Fibroblast of pulmonary artery (primary cell): ENCODE data around the gene RIN3.

Source experiments
- DNase-seq: peaks from one replicate; pipeline ENCODE4 v3.0.0-alpha.2; 2010; ENCODE audit warnings: low read depth
- H3K4me3 ChIP-seq: replicated peaks from 2 replicates; pipeline ENCODE4 v1.5.1; 2011; ENCODE audit warnings: low read depth, mild to moderate bottlenecking, control low read depth, low read length, moderate library complexity
- TF ChIP-seq, protein P1 (sequence below): IDR thresholded peaks from 2 replicates; pipeline ENCODE4 v1.5.1; 2011; ENCODE audit warnings: mild to moderate bottlenecking, control low read depth, low read length, inconsistent platforms; ENCODE audit errors: missing control alignments

The RIN3 gene

DNA sequence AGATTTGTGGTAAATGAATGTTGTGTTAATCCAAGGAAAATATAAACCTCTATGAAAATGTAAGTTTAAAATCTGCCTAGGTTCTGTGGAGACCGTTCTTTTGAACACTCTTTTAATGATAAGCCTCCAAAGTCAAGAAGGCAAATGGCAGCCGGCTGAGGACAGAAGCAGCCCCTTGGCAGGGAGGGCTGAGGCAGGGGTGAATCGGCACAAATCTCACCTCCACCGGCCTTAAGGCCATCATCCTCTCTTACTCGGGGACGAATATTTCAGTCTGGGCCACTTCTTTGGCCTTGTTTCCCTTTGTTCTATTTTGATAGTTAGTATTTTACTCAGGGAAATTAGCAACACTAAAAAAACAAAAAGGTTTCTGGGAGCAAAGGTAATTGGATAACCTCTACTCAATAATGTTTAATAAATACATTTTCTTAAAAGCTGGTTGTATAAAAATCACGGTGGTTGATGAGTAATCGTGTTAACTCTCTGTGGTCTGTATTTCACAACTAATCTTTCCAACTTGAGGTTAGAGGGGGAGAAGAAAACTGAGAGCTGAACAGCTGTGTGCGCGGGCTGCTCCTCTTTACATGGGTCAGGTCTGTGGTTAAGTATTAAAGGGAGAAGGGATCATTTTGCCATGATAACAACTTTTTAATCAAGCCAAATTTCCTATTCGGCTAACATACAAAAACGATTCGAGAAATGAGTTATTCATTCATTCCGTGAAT lies 216.2 kb downstream of the RIN3 start:
- peak; percentile 80 for DNase-seq
- H3K4me3 ChIP-seq: no peak overlapping the region
- TF ChIP-seq, protein P1, sequence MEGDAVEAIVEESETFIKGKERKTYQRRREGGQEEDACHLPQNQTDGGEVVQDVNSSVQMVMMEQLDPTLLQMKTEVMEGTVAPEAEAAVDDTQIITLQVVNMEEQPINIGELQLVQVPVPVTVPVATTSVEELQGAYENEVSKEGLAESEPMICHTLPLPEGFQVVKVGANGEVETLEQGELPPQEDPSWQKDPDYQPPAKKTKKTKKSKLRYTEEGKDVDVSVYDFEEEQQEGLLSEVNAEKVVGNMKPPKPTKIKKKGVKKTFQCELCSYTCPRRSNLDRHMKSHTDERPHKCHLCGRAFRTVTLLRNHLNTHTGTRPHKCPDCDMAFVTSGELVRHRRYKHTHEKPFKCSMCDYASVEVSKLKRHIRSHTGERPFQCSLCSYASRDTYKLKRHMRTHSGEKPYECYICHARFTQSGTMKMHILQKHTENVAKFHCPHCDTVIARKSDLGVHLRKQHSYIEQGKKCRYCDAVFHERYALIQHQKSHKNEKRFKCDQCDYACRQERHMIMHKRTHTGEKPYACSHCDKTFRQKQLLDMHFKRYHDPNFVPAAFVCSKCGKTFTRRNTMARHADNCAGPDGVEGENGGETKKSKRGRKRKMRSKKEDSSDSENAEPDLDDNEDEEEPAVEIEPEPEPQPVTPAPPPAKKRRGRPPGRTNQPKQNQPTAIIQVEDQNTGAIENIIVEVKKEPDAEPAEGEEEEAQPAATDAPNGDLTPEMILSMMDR: no peak

DNA sequence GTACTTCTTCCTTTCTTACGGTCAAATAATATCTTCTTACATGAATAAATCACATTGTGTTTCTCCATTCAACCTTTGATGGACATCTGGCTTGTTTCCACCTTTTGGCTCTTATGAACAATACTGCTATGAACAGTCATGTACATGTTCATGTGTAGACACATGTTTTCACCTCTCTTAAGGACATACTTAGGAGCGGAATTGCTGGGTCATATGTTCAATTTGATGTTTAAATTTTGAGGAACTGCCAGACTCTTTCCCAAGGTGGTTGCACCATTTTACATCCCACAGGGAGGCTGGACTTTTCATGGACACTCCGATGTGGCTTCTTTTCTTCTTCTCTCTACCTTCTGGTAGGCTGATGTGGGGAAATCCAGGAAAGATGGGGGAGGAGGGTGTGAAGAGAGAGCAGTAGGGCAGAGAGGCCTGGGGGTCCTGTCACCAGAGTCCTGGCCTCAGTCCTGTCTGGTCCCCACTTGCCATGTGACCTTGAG lies 218.1 kb downstream of the RIN3 start:
- no peak overlapping the region for H3K4me3 ChIP-seq
- no peak for DNase-seq
- TF ChIP-seq, protein P1: no peak

DNA sequence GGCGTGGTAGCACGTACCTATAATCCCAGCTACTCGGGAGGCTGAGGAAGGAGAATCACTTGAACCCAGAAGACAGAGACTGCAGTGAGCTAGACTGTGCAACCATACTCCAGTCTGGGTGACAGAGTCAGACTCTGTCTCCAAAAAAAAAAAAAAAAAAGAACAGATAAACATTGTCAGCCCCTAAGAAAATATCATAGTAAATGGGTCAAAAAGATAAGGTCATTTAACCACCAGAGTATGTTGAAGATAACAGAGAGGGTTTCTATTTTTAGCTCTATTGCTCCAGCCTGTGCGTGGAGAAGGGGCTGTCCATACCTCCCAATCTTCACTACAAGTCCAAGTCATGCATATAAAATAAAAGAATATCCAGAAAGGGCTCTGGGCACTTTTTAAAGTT lies 219.4 kb downstream of the RIN3 start:
- no peak for DNase-seq
- TF ChIP-seq, protein P1: no peak

DNA sequence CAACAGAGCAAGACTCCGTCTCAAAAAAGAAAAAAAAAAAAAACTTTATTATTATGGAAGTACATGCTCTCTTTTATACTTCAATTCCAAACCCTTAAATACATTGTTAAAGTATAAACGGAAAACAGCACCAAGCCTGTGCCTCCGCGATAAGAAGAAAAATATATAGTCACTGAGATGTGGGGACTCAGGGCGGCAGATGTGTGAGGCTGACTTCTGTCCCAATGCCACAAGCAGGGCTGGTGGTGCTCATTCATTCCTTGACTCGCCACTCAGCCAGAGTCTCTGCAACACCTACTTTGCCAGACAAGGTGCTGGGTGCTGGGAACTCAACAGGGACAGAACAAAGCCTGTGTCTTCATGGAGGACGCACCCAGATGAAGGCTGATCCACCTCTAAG lies 221.0 kb downstream of the RIN3 start:
- H3K4me3 ChIP-seq: no peak overlapping the region
- DNase-seq: no peak
- TF ChIP-seq, protein P1: no peak

More for the DNA sequence above, 219.4 kb downstream of the RIN3 start:
- H3K4me3 ChIP-seq: no peak overlapping the region

DNA sequence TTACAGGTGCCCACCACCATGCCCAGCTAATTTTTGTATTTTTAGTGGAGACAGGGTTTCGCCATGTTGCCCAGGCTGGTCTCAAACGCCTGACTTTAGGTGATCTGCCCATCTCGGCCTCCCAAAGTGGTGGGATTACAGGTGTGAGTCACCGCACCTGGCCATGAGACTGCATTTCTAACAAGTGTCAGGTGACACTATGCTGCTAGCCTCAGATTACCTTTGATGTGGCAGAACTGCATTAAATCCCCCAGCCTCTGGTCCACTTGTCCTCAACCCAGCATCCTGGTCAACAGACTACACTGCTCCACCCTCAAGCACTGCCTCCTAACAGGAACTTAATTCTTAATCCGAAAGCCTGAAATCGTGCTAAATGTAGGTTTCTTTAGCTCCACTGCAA lies 221.8 kb downstream of the RIN3 start:
- no peak for DNase-seq
- TF ChIP-seq, protein P1: no peak
- H3K4me3 ChIP-seq: no peak overlapping the region

DNA sequence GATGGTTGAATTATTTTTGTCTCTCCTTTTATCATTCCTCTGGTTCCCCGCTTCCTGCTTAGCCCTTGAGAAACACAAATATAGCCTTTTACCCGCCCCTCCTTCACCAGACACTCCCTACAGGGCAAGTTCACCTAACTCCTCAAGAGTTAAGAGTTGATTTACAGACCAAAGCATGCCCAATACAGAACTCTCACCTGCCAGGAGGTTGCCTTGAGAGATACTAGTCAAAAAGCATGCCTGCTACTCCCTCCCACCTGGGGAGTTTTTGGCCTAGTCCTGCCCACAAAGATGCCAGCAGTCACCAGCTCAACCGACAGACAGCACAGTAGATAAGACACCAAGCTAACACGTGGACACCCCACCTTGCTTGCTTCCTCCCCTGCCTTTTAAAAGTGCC lies 223.6 kb downstream of the RIN3 start:
- no peak for DNase-seq
- TF ChIP-seq, protein P1: no peak

More for the DNA sequence above, 223.6 kb downstream of the RIN3 start:
- H3K4me3 ChIP-seq: no peak overlapping the region
